Progenitor cell of endocrine pancreas (in vitro differentiated cells): ENCODE results near the gene PRDM5. TPM values are rescaled to one million over a fixed set of nuclear protein-coding genes. Genes with fewer than 3 reads are reported as not detected.
A peak's percentile ranks its signal among the peaks of the same experiment; 100 is the strongest.

Source experiments
- DNase-seq: peaks from one replicate; pipeline ENCODE4 v3.0.0; 2021; ENCODE audit warnings: low spot score; ENCODE audit not compliant: unreplicated experiment
- H3K27ac Mint-ChIP-seq: 2 replicates; pipeline ENCODE4 v1.8.0; 2021; ENCODE audit warnings: mild to moderate bottlenecking, moderate library complexity, mixed read lengths
- H3K27me3 Mint-ChIP-seq: 2 replicates; pipeline ENCODE4 v1.8.0; 2021; ENCODE audit warnings: mixed read lengths
- H3K36me3 Mint-ChIP-seq: 2 replicates; pipeline ENCODE4 v1.8.0; 2022; ENCODE audit warnings: mixed read lengths; ENCODE audit not compliant: insufficient read depth
- H3K4me1 Mint-ChIP-seq: 2 replicates; pipeline ENCODE4 v1.8.0; 2021; ENCODE audit warnings: low read depth, mixed read lengths
- H3K4me3 Mint-ChIP-seq: 2 replicates; pipeline ENCODE4 v1.8.0; 2021; ENCODE audit warnings: low read depth, mild to moderate bottlenecking, moderate library complexity, mixed read lengths
- H3K9me3 Mint-ChIP-seq: 2 replicates; pipeline ENCODE4 v1.8.0; 2021; ENCODE audit warnings: low read depth, mixed read lengths
- long read RNA-seq: library from polyadenylated mRNA; unstranded; transcript quantifications from one replicate; pipeline ENCODE4 v2.0.0, GENCODE V29; 2020
- total RNA-seq: library from RNA; stranded (reverse); gene quantifications from 2 replicates; pipeline ENCODE4 v1.2.1, GENCODE V29; 2021
- TF ChIP-seq, protein P1 (sequence below): fragments of 200-600 bp; sonication (generic); IDR thresholded peaks from one replicate; pipeline ENCODE4 v1.5.0; 2021; ENCODE audit warnings: antibody characterized with exemption, mild to moderate bottlenecking; ENCODE audit not compliant: unreplicated experiment

The PRDM5 gene
- 18.9 and 24.1 TPM in 2 replicates for total RNA-seq
- long read RNA-seq, full-length matches to known transcripts, result 9 of 27 reads
- long read RNA-seq, partial matches to known transcripts, result 9 of 27 reads
- long read RNA-seq, other reads (novel, unspliced or antisense), result 9 of 27 reads

DNA sequence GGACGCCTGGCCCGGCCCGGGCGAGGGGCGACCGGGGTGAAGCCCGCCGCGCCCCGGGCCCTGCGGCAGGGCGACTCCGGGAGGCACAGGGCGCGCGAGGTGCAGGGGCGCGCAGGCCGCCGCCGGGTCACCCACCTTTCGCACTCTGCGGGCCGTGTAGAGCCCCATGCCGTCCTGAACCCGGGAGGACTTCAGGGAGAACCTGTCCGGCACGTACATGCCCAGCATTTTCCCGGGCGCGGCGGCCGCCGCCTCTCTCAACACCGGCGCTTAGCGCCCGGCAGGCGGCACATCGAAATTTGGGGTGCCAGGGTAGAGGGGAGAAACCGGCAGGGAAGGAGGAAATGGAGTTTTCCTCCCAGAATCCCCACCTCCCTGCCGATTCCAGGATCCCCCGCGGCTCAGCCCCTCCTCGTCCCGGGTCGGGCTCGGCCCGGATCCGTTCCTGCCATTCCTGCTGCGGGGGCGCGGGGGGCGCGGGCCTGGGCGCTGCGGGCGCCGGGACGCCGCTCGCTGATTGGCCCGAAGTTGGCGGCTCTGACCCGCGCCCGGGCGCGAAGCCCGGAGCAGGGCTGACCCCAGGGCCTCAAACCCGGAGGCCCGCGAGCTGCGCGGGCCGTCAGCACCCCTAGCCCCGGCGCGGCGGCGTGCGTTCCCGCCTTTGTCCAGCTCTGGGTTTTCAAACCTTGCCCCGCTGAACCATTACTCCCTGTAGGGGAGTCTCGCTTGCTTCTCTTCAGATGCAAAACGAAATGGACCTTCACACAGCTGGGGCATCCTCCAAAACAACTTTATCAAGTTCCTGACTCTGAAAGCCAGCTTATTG is at the start of gene PRDM5:
PRDM5 (minus strand) TSS at position 346 of the 826 bp plus-strand sequence; CDS start at position 228, 118 bp downstream.
- no peaks in the 10 kb centered on the region for H3K36me3 Mint-ChIP-seq
- DNase-seq, result peak; percentile 42
- TF ChIP-seq, protein P1, sequence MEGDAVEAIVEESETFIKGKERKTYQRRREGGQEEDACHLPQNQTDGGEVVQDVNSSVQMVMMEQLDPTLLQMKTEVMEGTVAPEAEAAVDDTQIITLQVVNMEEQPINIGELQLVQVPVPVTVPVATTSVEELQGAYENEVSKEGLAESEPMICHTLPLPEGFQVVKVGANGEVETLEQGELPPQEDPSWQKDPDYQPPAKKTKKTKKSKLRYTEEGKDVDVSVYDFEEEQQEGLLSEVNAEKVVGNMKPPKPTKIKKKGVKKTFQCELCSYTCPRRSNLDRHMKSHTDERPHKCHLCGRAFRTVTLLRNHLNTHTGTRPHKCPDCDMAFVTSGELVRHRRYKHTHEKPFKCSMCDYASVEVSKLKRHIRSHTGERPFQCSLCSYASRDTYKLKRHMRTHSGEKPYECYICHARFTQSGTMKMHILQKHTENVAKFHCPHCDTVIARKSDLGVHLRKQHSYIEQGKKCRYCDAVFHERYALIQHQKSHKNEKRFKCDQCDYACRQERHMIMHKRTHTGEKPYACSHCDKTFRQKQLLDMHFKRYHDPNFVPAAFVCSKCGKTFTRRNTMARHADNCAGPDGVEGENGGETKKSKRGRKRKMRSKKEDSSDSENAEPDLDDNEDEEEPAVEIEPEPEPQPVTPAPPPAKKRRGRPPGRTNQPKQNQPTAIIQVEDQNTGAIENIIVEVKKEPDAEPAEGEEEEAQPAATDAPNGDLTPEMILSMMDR, result peak; percentile 38
- H3K27me3 Mint-ChIP-seq, result peaks cover 8% of the 10 kb centered on the region
- no peaks in the 10 kb centered on the region for H3K9me3 Mint-ChIP-seq
- H3K4me1 Mint-ChIP-seq, result peaks cover 17% of the 10 kb centered on the region
- peak within 1 kb of the TSS; percentile 93 for H3K4me3 Mint-ChIP-seq
- H3K27ac Mint-ChIP-seq, result peak within 1 kb of the TSS; percentile 99

DNA sequence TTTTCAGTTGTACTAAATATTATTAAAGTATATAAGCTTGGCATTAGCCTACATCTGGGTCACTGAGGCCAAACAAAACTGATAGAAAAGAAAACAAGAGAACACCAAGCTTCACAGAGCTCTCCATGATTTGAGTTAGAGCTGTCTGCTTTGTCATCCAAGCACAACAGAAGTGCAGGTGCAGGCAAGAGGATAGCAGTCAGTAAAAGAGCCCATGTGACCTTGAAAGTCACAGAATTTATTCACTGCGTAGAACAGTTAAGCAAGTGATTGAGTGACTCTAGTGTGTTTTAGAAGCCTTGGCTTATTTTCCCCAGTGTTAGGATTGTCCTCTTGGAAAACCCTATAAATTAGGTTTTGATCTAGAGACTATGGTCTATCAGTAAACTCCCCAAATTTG is 49.4 kb upstream of the PRDM5 start:
- no peaks in the 10 kb centered on the region for H3K27me3 Mint-ChIP-seq
- no peak overlapping the region for H3K27ac Mint-ChIP-seq
- TF ChIP-seq, protein P1, result no peak
- no peak for DNase-seq
- no peaks in the 10 kb centered on the region for H3K4me1 Mint-ChIP-seq
- H3K9me3 Mint-ChIP-seq, result no peaks in the 10 kb centered on the region
- H3K4me3 Mint-ChIP-seq, result no peak overlapping the region
- no peaks in the 10 kb centered on the region for H3K36me3 Mint-ChIP-seq

DNA sequence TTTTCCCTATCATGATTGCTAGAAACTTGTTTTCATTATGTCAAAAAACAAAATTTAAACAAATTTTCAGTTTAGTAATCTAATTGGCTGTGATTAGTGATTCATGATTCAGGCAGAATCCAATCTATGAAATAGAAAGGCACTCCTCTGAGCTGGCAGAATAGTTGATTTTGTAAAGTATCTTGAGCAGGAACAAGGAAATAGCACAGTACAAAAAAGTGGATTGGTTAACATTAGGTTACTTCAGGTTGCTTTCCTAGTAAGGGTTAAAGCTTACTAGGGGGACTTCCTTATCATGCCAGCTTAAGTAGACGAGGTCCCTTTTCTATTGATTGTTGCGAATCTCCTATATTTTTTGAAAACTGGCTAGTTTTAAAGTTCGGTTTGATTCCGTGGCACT is 43.4 kb upstream of the PRDM5 start:
- no peaks in the 10 kb centered on the region for H3K27me3 Mint-ChIP-seq
- H3K36me3 Mint-ChIP-seq, result no peaks in the 10 kb centered on the region
- no peak for DNase-seq
- H3K9me3 Mint-ChIP-seq, result no peaks in the 10 kb centered on the region
- TF ChIP-seq, protein P1, result no peak
- H3K27ac Mint-ChIP-seq, result no peak overlapping the region
- no peak overlapping the region for H3K4me3 Mint-ChIP-seq
- no peaks in the 10 kb centered on the region for H3K4me1 Mint-ChIP-seq

DNA sequence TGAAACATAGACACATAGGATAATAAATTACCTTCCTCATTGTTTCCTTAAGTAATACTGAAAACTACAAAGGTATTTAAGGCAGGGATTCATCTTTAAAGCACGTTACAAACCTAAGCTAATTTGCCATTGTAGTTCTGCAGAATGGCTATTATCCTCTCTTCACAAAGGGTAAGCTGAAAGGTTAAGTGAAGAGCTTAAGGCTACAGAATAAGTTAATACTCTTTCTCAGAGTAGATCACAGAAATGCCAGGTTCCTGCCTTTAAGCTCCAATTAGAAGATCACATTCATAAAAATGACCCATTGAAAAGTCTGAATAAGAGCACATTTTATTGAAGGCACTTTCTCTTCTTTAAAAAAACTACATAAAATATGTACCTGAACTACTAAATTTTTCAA is 42.1 kb upstream of the PRDM5 start:
- H3K27me3 Mint-ChIP-seq, result no peaks in the 10 kb centered on the region

DNA sequence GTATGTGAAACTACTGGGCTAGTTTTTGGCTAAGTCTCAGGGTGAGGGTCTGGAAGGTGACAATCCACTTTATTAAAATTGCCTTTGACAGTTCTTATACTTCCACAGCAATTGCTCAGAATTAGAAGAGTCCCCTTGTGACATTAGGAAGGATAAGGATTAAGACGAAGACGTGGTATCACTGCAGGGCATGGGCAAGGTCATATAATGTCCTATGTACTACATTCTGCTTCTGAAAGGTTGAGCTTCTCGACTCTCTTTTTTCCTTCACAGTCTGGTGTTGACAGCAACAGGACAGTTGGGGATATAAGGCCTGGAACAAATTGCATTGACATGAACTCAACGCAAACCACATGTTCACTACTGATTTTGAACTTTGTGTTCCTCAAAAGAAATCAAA is 40.9 kb upstream of the PRDM5 start:
- Mint-ChIP-seq H3K27ac (no peak overlapping the region), H3K36me3 (no peaks in the 10 kb centered on the region), H3K27me3 (no peaks in the 10 kb centered on the region), H3K4me3 (no peak overlapping the region), H3K9me3 (no peaks in the 10 kb centered on the region), H3K4me1 (no peaks in the 10 kb centered on the region)
- TF ChIP-seq, protein P1, result no peak
- DNase-seq, result no peak

More for the DNA sequence above, 42.1 kb upstream of the PRDM5 start:
- H3K27ac Mint-ChIP-seq, result no peak overlapping the region
- H3K4me3 Mint-ChIP-seq, result no peak overlapping the region
- H3K4me1 Mint-ChIP-seq, result no peaks in the 10 kb centered on the region
- no peak for DNase-seq
- H3K9me3 Mint-ChIP-seq, result no peaks in the 10 kb centered on the region
- TF ChIP-seq, protein P1, result no peak
- H3K36me3 Mint-ChIP-seq, result no peaks in the 10 kb centered on the region
